SHP77 (cell line): ENCODE measurements around the gene LLGL1.
A peak's percentile ranks its signal among the peaks of the same experiment; 100 is the strongest.
"Not testable (repeated sequence)": the region's sequence is repeated elsewhere in the genome, so short reads cannot be mapped to it uniquely, and the experiment has no call there.

ENCODE experiments used
- DNase-seq, 2 experiments: peaks; one replicate each; lab custom pipeline; 2025; lab: John Stamatoyannopoulos, UW

The LLGL1 gene

DNA sequence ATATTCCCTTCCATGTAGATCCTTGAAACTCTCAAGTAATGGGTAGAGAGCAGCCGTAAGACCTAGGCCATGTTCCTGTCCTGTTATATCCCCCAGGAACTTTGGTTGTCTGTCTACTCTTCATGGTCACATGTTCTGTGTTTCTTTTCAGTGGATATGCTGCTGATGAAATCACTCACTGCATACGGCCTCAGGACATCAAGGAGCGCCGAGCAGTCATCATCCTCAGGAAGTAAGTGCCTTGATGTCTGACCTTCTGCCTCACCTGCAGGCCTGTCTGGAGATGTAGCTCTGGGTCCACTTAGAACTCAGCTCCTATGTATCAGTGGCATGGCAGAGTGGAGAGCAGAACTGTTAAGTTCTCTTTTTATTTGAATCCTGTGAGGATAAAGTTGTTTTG lies 30.6 kb upstream of the LLGL1 start:
- no peak for DNase-seq

- DNase-seq, result no peak
These were observed 30.2 kb upstream of the LLGL1 start for GRCh38 chr17:18195246-18195645.

GRCh38 chr17:18197535-18198194 lies 27.8 kb upstream of the LLGL1 start:
- no peak for DNase-seq

GRCh38 chr17:18198530-18198929 lies 26.9 kb upstream of the LLGL1 start:
- DNase-seq, result no peak

DNA sequence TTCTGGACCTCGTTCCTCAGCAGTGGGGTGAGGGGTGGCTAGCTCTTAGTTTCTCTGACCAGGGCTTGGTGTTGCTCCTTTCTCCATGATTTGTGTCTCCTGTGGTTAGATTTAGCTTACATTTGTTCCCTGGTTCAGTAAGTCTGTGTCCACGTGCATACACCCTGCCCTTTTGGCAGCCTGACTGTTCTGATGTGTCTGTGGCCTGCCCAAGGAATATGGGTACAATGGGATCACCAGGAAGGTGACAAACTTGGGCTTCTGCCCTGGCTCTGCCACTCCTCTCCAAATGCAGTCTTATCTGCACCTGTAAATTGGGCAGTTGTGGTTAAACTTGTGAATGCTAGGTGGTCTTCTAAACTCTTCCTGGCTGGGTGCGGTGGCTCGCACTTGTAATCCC lies 24.3 kb upstream of the LLGL1 start:
- no peak for DNase-seq

- DNase-seq, result no peak
These were observed 22.1 kb upstream of the LLGL1 start for GRCh38 chr17:18203308-18203707.

DNA sequence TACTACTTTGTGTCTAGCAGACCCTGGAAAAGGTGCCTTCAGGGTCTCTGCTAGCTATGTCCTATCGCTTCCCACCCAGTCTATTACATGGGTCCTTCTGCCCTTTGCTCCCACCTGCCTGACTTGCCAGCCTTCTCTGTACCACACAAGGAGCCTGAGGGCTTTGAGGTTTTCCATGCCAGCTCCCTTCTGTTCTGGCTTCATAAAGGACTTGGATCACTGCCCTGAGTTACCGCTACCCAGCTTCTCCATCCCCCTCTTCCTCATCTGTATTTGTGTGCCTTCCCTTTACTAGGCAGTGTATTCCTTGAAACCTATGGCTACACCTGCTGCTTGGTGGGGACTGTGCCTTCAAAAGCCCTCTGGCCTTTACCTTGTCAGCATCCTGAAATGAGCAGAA lies 19.6 kb upstream of the LLGL1 start:
- no peak for DNase-seq

- DNase-seq, result no peak
These were observed 18.5 kb upstream of the LLGL1 start for GRCh38 chr17:18206962-18207361.

DNA sequence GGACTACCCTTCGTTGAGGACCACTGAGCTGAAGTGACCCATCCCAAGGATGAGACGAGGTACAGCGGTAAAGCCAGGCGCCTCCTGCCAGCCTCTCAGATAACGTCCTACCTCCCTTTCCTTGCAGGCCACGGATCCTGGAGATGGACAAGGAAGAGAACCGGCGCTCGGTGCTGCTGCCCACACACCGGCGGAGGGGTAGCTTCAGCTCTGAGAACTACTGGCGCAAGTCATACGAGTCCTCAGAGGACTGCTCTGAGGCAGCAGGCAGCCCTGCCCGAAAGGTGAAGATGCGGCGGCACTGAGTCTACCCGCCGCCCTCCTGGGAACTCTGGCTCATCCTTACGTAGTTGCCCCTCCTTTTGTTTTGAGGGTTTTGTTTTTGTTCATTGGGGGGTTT lies 17.3 kb upstream of the LLGL1 start:
- DNase-seq, result no peak

DNA sequence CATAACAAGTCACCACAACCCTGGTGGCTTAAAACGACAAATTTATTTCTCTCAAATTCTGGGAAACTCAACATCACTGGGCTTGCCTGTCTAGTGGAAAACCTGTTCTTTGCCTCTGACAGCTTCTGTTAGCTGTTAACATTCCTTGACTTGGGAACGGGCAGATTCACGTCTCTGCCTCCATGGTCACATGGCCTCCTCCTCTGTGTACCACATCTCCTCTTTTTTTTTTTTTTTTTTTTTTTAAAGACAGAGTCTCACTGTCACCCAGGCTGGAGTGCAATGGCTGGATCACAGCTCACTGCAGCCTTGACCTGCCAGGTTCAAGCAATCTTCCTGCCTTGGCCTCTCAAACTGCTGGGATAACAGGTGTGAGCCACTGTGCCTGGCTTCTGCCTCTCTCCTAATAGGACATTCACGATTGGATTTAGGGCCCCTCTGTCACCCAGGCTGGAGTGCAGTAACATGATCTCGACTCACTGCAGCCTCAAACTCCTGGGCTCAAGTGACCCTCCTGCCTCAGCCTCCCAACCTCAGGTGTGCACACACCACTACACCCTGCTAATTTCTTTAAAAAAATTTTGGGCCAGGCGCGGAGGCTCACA lies 11.7 kb upstream of the LLGL1 start:
- DNase-seq, result no peak

DNA sequence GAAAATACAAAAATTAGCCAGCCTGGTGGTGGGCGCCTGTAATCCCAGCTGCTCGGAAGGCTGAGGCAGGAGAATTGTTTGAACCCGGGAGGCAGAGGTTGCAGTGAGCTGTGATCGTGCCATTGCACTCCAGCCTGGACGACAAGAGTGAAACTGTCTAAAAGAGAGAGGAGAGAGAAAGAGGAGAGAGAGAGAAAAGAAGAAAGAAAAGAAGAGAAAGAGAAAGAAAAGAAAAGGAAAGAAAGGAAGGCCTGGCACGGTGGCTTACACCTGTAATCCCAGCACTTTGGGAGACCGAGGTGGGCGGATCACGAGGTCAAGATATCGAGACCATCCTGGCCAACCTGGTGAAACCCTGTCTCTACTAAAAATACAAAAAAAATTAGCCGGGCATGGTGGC lies 8.5 kb upstream of the LLGL1 start:
- DNase-seq, result not testable (repeated sequence)

- peak; percentile 72 to 76 for DNase-seq
These were observed 7.9 kb upstream of the LLGL1 start for GRCh38 chr17:18217412-18218015.

GRCh38 chr17:18218756-18219415 lies 6.5 kb upstream of the LLGL1 start:
- DNase-seq, result no peak

DNA sequence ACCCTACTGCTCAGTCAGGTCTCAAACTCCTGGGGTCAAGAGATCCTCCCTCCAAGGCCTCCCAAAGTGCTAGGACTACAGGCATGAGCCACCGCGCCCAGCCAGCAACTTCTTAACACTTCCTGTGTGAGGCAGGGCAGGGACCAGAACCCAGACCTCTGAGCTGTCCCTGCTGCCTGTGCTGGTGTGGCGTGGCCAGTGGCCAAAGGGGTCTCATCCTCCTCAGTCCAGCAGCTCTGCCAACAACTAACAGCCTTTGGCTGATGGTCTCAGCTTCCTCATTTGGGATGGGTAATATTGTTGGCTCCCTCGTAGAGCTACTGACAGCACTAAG lies 1.4 kb upstream of the LLGL1 start:
- no peak for DNase-seq

DNA sequence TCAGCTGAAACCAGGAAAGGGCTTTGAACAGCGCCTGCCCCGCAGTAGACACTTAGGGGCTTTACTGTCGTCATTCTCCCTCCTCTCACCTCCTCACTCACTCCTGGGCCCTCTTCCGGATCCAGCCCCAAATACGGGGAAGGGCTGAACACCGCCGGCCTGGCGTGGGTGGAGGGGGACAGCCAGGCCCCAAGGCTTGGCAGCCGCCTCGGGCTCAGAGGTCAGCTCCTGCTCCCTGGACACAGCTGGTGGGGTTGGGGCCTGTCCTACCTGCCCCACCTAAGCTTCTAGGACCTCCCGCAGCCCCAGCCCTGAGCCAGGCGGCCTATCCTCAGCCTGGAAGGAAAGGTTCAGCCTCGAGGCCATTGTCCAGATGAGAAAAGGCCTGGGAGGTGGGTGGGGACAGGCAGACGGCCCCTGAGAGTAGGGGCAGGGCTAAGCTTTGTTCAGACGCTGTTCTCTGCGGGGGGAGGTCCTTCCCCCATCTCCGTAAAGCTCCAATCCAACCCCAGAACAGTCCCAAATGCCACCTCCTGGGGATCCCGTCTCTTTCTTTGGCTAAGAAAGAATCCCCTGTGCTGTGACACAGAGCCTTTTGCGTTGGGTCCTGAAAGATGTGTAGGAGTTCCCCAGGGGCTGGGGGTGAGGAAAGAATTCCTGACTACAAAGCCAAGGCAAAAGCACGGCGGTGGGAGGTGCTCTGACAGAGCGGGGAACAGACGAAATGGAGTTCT lies 881 bp upstream of the LLGL1 start:
- no peak for DNase-seq

DNA sequence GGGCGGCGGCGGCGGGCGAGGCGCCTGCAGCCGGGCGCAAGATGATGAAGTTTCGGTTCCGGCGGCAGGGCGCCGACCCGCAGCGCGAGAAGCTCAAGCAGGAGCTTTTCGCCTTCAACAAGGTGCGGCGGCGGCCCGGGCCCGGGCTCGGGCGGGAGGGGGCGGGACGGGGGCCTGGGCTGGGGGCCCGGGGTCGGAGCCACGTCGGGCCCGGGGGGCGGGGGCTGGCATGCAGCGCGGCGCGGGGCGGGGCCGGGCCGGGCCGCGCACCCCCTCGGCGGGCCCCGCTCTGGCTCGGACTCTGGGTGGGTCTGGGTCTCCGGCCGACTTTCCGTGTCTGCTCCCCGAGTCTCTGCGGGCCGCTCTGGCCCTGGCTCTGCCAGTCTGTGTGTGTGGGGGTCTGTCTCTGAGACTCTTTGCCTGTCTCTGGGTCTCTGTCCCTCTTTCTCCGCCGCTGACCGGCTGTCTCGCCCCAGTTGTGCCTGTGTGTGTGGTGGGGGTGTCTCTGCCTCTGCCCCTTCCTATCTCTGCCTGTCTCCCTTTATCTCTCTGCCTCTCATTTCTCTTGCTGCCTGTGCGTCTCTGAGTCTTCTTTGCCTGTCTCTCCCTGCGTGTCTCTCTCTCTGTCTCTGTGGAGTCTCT lies 328 bp downstream of the LLGL1 start:
- DNase-seq, result no peak

- DNase-seq, result no peak
These were observed 980 bp downstream of the LLGL1 start for GRCh38 chr17:18226284-18226945.

- DNase-seq, result no peak
These were observed 2.2 kb downstream of the LLGL1 start for GRCh38 chr17:18227635-18228034.

DNA sequence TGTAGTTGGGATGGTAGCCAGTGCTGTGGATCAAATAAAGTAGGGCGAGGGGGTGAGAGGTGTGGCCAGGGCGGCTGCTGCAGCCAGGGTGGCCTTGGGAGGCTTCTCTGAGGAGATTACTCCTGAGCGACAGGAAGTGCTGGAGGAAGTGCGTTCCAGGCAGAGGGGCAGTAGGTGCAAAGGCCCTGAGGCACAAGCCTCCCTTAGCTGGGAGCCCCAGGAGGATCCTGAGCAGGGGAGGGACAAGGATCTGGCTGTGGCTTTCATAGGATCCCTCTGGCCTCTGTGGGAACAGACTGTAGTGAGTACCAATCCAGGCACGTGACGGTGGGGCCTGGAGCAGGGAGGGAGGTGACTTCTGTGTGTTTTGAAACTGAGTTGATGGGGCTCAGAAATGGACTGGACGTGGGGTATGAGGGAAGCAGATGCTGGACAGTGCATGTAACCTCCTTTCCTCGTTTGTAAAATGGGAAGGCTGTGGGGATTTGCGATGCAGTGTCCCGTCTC lies 2.8 kb downstream of the LLGL1 start:
- DNase-seq, result no peak

GRCh38 chr17:18229254-18229653 lies 3.8 kb downstream of the LLGL1 start:
- no peak for DNase-seq

- DNase-seq, result no peak
These were observed 4.3 kb downstream of the LLGL1 start for GRCh38 chr17:18229771-18230170.
